Thoracic aorta (tissue), 2 donors: Measurements from ENCODE around the gene ANKS1A. TPM values are rescaled to one million over a fixed set of nuclear protein-coding genes. Genes with fewer than 3 reads are reported as not detected.

Experiments
- ATAC-seq: fragments of 150-250 bp; one replicate; pipeline ENCODE4 v1.8.0; 2017; ENCODE audit warnings: low read depth; ENCODE audit not compliant: insufficient number of reproducible peaks, low FRiP score
- DNase-seq: peaks from one replicate; pipeline ENCODE4 v3.0.0-alpha.2; 2020; ENCODE audit warnings: low spot score
- H3K27ac ChIP-seq, 2 donors: fragments of 200-600 bp; sonication (generic); 1 replicate in 1 of 2; 2 replicates in 1 of 2; pipeline ENCODE4 v1.5.1; 2016; ENCODE audit warnings: mild to moderate bottlenecking in 2 of 2, moderate library complexity in 2 of 2
- H3K27me3 ChIP-seq: fragments of 200-600 bp; sonication (generic); replicated peaks from 2 replicates; pipeline ENCODE4 v1.6.0; 2016; ENCODE audit warnings: mild to moderate bottlenecking; ENCODE audit not compliant: insufficient read depth
- H3K36me3 ChIP-seq: fragments of 200-600 bp; sonication (generic); one replicate; pipeline ENCODE4 v1.5.1; 2016
- H3K4me1 ChIP-seq, 2 donors: fragments of 200-600 bp; sonication (generic); 1 replicate in 1 of 2; 2 replicates in 1 of 2; pipeline versions ENCODE4 v1.5.1 to v1.6.0; 2016; ENCODE audit warnings: low read depth in 2 of 2, mild to moderate bottlenecking in 1 of 2; ENCODE audit not compliant: control insufficient read depth in 1 of 2
- H3K4me3 ChIP-seq: fragments of 200-600 bp; sonication (generic); 2 replicates; pipeline ENCODE4 v1.5.1; 2016; ENCODE audit warnings: mild to moderate bottlenecking
- H3K9me3 ChIP-seq: fragments of 200-600 bp; sonication (generic); 2 replicates; pipeline ENCODE4 v1.5.1; 2016
- CTCF ChIP-seq: fragments of 200-600 bp; sonication (generic); IDR thresholded peaks from one replicate; pipeline ENCODE4 v1.5.1; 2019; ENCODE audit warnings: antibody characterized with exemption
- total RNA-seq, 2 donors: library from RNA; depleted of rRNA; stranded (reverse); fragments of >200 nt; gene quantifications; one replicate each; pipeline versions ENCODE4 v1.1.0 to v1.2.3, GENCODE V29; 2016

Gene ANKS1A
- total RNA-seq, 2 donors from 2014 or later = 37.9 to 55.4 TPM

DNA sequence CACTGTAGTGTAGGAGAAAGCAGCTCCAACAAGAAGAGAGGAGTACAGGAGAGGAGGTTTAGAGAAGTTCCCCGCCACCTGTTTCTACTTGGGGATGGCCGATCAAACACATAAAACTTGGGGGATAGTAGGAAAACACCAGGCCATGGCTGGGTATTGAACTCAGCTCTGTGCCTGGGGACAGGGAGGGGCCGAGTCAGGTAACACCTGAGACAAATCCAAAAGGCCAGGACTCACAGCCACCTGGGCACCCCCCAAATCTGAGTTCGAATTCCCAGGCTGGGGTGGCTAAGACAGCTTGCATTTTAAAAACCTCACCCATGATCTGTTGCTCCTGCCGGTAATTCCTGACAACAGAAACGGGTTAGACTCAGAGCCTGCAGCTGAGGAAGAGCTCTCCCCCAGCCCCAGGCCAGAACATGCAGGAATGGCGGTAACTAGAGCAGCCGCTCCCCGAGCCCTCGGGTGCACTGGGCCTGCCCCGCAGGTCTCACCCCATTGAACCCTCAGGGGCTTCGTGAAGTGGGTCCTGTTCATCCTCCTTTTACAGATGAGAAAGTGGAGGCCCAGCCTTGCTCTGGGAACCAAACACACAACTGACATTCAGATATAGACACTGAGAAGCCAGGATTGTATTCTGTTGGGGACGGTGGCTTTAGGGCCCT is 191.1 kb downstream of the ANKS1A start:
- Histone ChIP-seq H3K4me3 (no peak overlapping the region), H3K36me3 (peaks cover 87% of the 10 kb centered on the region), H3K27me3 (no peaks in the 10 kb centered on the region), H3K27ac (no peak overlapping the region), H3K9me3 (no peaks in the 10 kb centered on the region), H3K4me1 (no peaks in the 10 kb centered on the region)
- DNase-seq = no peak
- no peak for ATAC-seq
- TF ChIP-seq CTCF = no peak

DNA sequence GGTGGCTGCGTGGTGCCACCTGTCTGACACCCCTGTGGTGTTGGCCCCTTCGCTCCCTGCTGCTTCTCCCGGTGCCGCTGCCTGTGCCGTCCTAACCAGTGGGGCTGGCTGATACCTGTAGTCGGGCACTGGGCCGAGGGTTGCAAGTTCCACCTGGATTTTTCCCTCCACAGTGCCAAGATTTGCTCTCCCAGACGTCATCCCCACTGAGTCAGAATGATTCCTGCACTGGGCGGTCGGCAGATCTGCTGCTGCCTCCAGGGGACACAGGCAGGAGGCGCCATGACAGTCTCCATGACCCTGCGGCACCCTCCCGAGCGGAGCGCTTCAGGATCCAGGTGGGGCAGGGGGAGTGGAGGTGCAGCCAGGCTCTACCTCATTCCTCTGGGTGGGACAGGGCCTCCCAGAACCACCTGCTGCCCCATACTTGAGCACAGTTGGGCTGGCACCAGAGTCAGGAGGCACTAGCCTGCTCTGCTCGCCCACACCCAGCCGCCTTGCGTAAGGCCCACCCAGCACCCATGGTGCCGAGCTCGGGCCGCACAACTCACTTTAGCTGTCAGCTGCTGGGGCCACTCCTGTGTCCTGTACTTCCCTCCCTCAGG is 191.9 kb downstream of the ANKS1A start:
- Histone ChIP-seq H3K27me3 (no peaks in the 10 kb centered on the region), H3K27ac (peak overlapping the region in 1 of 2 donors; percentile 7), H3K4me3 (no peak overlapping the region), H3K9me3 (no peaks in the 10 kb centered on the region), H3K4me1 (no peaks in the 10 kb centered on the region), H3K36me3 (peaks cover 91% of the 10 kb centered on the region)
- ATAC-seq (no peak), DNase-seq (no peak)
- no peak for TF ChIP-seq CTCF

- Histone ChIP-seq H3K36me3 (peaks cover 94% of the 10 kb centered on the region), H3K27me3 (no peaks in the 10 kb centered on the region), H3K9me3 (no peaks in the 10 kb centered on the region), H3K27ac (peak overlapping the region; percentile 7 to 36), H3K4me3 (no peak overlapping the region), H3K4me1 (peaks cover 0 to 5% of the 10 kb centered on the region in 2 donors)
- DNase-seq (no peak), ATAC-seq (no peak)
- TF ChIP-seq CTCF = no peak
Observed at GRCh38 chr6:35081426-35081851, 192.4 kb downstream of the ANKS1A start.

- H3K36me3 ChIP-seq = peaks cover 98% of the 10 kb centered on the region
- DNase-seq = no peak
- no peaks in the 10 kb centered on the region for H3K27me3 ChIP-seq
- H3K4me1 ChIP-seq = peaks cover 0 to 12% of the 10 kb centered on the region in 2 donors
- no peak for ATAC-seq
- no peak overlapping the region for H3K4me3 ChIP-seq
- no peaks in the 10 kb centered on the region for H3K9me3 ChIP-seq
- peak overlapping the region in 1 of 2 donors; percentile 36 for H3K27ac ChIP-seq
- TF ChIP-seq CTCF = no peak
Observed at GRCh38 chr6:35082046-35082732, 193.1 kb downstream of the ANKS1A start.

DNA sequence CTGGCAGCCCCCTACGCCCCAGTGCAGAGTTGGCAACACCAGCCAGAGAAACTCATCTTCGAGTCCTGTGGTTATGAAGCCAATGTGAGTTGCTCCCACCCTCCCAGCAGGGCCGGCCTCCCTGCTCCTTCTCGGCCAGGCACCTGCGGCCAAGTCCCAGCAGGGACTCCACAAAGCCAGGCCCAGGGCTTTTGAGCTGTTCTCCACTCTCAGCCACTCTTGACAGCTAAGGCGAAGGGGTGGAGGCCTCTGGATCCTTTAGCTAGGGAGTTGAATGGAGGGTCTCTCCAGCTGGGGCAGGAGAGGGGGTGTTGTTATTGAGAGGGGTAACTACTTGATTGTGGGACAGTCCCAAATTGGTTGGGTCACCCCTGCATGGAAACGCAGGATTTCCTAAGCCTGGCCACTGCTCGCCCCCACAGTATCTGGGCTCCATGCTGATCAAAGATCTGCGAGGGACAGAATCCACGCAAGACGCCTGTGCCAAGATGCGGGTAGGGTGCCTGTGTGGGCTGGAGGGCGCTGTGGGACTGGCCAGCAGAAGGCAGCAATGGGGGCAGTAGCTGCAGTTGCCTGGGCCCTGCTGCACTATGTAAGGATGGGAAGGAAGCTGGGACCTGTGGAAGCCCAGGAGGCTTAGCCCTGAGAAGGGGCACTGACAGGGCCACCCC is 193.8 kb downstream of the ANKS1A start:
- H3K27ac ChIP-seq = no peak overlapping the region
- H3K36me3 ChIP-seq = peaks cover 96% of the 10 kb centered on the region

More for the DNA sequence above, 193.8 kb downstream of the ANKS1A start:
- TF ChIP-seq CTCF = no peak
- ATAC-seq (no peak), DNase-seq (no peak)
- Histone ChIP-seq H3K27me3 (no peaks in the 10 kb centered on the region), H3K4me3 (no peak overlapping the region), H3K9me3 (no peaks in the 10 kb centered on the region), H3K4me1 (peaks cover 0 to 19% of the 10 kb centered on the region in 2 donors)
